GM15510 (cell line): ENCODE data around the gene PROSER2.

Experiments
- POLR2A ChIP-seq: IDR thresholded peaks from 3 replicates; pipeline ENCODE4 v1.6.1; 2011; ENCODE audit warnings: borderline replicate concordance; ENCODE audit not compliant: insufficient read length; ENCODE audit errors: extremely low read depth

PROSER2 gene

DNA sequence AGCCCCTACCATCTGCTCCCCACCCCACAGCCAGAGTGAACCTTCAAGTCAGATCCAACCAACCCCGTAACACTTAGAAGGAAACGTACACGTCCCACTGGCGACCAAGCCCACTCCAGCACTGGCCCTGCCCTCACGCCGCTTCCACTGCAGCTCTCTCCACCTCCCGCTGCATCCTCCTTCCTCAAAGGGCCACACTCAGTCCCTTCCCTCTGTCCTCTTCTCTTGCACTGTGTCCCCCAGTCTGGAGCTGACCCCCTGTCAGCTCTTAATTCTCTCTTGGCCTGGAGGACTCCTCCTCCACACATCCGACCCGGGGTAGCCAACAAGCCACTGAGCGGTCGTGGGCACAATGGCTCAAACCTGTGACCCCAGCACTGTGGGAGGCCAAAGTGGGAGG, 85.8 kb downstream of the PROSER2 start:
- TF ChIP-seq POLR2A, result no peak

DNA sequence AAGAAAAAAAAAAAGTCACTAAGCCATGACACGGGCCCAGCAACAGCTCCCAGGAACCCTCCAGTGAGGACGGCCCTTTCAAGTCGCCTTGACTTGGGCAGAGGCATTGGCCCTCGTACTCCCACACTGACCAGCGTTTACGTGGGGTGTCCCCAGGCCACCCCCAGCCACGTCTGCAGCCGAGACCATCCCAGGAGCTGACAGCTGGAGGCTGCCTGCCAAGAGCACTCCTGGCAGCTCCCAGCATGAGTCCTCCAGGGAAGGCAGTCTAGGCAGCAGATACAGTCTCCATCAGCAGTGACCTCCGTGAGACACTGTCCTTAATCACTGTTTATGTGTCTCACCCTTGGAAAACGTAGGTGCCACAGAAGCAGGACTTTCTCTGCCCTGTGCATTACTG, 86.5 kb downstream of the PROSER2 start:
- no peak for TF ChIP-seq POLR2A

DNA sequence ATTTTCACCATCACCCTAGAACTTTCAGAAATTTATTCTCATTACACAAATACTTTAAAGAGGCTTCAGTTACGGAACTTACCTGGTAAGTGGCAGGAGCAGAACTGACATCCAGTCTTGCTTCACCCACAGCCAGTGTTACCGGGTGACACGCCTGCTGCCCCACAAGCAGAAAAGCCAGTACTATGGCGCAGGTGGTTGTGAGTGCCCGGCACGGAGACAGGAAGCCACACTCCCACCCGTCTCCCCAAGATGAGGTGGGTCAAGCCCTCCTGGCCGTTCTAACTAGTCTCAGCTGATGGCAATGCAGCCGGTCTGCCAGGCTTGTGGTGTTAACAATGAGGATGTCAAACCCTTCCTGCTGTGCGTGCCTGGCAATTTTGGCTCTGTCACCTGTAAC, 86.9 kb downstream of the PROSER2 start:
- TF ChIP-seq POLR2A, result no peak

DNA sequence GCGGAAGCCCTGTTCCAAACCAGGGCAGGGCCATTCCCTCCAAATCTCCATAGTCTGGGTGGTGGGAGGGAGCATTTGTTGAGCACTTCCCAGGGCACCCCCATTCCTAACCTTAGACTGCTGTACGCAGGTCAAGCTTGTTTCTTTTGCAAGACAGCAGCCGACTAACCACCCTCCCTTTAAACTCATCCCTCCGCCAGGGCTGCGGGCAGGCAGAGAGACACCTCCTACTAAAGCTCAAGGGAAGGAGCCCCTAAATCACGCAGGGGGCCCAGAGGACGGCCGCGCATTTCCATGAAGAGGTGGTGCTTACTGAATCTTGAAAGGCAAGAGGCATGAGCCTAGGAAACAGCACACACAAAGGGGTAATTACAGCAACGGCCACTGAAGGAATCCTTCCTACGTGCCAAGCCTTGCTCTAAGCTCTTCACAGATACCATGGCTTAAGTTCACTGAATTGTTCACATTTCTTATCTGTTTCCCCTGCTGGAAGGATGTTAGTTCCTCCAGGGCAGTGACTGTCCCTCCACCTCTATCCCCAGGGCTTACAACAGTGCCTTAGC, 90.0 kb downstream of the PROSER2 start:
- TF ChIP-seq POLR2A, result no peak

DNA sequence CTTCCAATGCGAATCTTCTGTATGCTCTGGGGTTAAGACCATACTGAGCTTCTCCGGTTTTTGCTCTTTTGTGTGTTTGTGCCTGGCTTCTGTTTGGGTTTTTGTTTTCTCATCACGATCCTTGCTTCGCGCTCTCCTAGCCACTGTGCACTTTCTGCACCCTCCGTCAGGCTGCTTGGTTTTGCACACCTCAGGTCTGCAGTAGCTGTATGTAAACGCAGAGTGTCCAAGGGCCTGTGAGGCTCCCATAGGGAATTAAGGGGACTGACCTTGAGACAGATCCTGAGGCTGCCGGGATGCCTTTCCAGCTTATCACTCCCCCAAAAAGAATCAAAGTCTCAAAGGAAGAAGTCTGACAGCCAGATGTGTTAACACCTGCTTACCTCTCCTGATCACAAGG, 95.2 kb downstream of the PROSER2 start:
- TF ChIP-seq POLR2A, result no peak

DNA sequence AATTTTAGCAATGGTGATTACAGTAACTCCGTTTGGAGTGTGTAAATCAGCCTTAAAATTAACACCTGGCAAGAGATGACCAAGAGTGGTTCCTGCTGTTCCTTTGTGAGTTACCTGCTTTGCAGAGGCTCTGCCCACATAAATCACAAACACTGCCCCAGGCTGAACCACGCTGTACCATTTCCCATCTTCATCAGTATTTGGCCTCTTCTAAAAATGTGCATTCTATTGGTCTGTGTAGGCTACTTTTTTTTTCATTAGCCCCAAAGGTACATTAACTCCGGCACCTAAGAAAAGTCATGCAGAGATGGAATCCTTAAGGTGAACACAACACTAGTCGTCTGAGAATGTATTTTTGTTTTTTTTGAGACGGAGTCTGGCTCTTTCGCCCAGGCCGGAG, 96.1 kb downstream of the PROSER2 start:
- TF ChIP-seq POLR2A, result no peak
